ENCODE measurements around the gene SAMMSON.

- TF ChIP-seq TAF1 (IDR thresholded peaks at IDR 0.05; ENCODE audit: borderline replicate concordance, insufficient read depth, low read length) (no peak), REST (IDR thresholded peaks at IDR 0.05; ENCODE audit: insufficient read depth in 1 of 2, low read depth in 2 of 2, low read length in 2 of 2) (no peak), POLR2AphosphoS5 (IDR thresholded peaks at IDR 0.05; ENCODE audit: low read depth, low read length) (no peak), SIN3A (IDR thresholded peaks at IDR 0.05; ENCODE audit: borderline replicate concordance, insufficient read depth, low read length) (no peak)
These were observed 28.7 kb upstream of the SAMMSON start for GRCh38 chr3:69970827-69971226.
